Measurements from ENCODE around the gene ZFP36L2. TPM values are rescaled to one million over a fixed set of nuclear protein-coding genes. Genes with fewer than 3 reads are reported as not detected.

Gene ZFP36L2
- total and polyA plus RNA-seq, 9 of the 15 experiments (the other 6 are each of a cell fraction or from before 2014, with no cell fraction given): 4.1 to 60.6 (median 20.3) TPM

DNA sequence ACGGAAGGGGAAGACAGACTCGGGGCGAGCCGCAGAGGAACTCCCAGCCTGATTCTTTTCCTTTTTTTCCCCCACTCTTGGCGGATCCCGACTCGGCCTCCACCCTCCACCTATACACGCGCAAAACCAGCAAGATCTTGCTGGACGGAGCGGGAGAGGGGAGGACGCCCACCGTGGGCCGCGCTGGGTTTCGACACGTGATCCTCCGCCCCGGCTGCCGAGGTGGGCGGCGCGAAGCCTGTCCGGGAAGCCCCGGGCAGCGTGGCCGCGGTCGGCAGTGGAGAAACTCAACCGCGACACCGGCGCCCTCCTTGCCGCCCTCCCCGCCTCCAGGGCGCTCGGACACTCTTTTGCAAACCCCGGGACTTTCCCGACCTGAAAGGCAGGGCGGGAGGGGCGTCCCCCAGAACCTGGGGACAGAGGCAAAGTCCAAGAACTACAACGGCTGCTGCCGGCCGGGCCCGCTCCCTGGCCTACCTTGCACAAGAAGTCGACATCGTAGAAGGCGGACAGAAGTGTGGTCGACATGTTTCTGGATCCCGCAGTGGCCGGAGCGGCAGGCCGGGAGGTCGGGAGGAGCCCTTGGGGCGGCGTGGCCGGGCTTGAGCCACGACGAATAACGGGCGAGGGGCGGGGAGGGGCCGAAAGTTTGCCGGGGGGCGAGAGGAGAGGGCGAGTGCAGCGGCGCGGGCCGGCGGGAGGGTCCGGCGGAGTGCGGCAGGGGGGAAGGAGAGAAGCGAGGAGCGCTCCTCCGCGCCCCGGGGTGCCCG, 433 bp downstream of the ZFP36L2 start (continued):
- TF ChIP-seq, protein P1, sequence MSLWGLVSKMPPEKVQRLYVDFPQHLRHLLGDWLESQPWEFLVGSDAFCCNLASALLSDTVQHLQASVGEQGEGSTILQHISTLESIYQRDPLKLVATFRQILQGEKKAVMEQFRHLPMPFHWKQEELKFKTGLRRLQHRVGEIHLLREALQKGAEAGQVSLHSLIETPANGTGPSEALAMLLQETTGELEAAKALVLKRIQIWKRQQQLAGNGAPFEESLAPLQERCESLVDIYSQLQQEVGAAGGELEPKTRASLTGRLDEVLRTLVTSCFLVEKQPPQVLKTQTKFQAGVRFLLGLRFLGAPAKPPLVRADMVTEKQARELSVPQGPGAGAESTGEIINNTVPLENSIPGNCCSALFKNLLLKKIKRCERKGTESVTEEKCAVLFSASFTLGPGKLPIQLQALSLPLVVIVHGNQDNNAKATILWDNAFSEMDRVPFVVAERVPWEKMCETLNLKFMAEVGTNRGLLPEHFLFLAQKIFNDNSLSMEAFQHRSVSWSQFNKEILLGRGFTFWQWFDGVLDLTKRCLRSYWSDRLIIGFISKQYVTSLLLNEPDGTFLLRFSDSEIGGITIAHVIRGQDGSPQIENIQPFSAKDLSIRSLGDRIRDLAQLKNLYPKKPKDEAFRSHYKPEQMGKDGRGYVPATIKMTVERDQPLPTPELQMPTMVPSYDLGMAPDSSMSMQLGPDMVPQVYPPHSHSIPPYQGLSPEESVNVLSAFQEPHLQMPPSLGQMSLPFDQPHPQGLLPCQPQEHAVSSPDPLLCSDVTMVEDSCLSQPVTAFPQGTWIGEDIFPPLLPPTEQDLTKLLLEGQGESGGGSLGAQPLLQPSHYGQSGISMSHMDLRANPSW (CRISPR knock-in tag; IDR thresholded peaks at IDR 0.05): no peak
- TF ChIP-seq, protein P2, sequence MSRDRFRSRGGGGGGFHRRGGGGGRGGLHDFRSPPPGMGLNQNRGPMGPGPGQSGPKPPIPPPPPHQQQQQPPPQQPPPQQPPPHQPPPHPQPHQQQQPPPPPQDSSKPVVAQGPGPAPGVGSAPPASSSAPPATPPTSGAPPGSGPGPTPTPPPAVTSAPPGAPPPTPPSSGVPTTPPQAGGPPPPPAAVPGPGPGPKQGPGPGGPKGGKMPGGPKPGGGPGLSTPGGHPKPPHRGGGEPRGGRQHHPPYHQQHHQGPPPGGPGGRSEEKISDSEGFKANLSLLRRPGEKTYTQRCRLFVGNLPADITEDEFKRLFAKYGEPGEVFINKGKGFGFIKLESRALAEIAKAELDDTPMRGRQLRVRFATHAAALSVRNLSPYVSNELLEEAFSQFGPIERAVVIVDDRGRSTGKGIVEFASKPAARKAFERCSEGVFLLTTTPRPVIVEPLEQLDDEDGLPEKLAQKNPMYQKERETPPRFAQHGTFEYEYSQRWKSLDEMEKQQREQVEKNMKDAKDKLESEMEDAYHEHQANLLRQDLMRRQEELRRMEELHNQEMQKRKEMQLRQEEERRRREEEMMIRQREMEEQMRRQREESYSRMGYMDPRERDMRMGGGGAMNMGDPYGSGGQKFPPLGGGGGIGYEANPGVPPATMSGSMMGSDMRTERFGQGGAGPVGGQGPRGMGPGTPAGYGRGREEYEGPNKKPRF (IDR thresholded peaks at IDR 0.05; ENCODE audit: low read depth, low read length): no peak
- TF ChIP-seq UBTF (IDR thresholded peaks at IDR 0.05; ENCODE audit: borderline replicate concordance in 1 of 2, low read depth in 2 of 2, low read length in 2 of 2) (peak; percentile 1 to 12; a peak in 2 of 4 replicates), SRSF1 (IDR thresholded peaks at IDR 0.05; ENCODE audit: low read depth, low read length) (no peak), ZNF324 (CRISPR knock-in tag; IDR thresholded peaks at IDR 0.05) (no peak), CBFA2T2 (conservative IDR thresholded peaks at IDR 0.05) (peak; percentile 39), SIN3A (IDR thresholded peaks at IDR 0.05; ENCODE audit: borderline replicate concordance in 2 of 2, control insufficient read depth in 1 of 2, low read depth in 2 of 2, low read length in 2 of 2) (peak in 1 of 2 experiments; percentile 19; a peak in 2 of 4 replicates), ZNF124 (CRISPR knock-in tag; IDR thresholded peaks at IDR 0.05) (no peak), XRCC5 (IDR thresholded peaks at IDR 0.05; ENCODE audit: low read depth, low read length) (peak; percentile 57; the same call in 1 of the 2 replicates), OTX1 (CRISPR knock-in tag; IDR thresholded peaks at IDR 0.05) (0 out of 2 replicates have a peak, but pooled peaks have one; percentile 53), SAFB (IDR thresholded peaks at IDR 0.05; ENCODE audit: borderline replicate concordance, low read depth, low read length) (peak; percentile 66), MCM2 (IDR thresholded peaks at IDR 0.05; ENCODE audit: low read depth) (no peak), PRDM10 (IDR thresholded peaks at IDR 0.05; ENCODE audit: partially characterized antibody) (peak; percentile 69), HDAC6 (IDR thresholded peaks at IDR 0.05; ENCODE audit: low read depth, low read length) (no peak), ETV5 (CRISPR knock-in tag; IDR thresholded peaks at IDR 0.05; ENCODE audit: low read depth) (peak; percentile 67; the same call in 1 of the 2 replicates)

Measured in K562 (cell line).